GM12801 (cell line): ENCODE measurements around the gene FSTL1.

ENCODE experiments used
- TF ChIP-seq, protein P1 (sequence below): IDR thresholded peaks from one replicate; pipeline ENCODE4 v1.5.1; 2011; ENCODE audit warnings: control low read depth; ENCODE audit not compliant: insufficient read length; ENCODE audit errors: extremely low read depth

Gene FSTL1

DNA sequence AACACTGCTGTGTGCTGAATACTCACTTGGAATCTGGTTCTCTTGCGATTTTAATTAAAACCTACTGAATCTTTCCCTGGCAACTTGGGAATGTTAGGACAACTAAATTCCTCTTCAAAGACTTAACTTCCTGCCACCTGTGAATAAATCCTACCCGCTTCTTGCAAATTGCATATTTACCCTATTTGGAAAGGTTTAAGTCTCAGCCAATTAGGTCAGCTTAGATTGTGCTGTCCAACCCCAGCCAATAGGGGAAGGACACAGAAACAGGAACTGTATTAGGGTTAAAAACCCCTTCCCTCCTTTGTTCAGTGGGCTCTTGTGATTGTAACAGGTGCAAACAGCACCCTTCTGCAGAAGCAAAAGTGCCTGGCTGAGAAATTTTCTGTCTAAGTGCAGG, 38.6 kb upstream of the FSTL1 start:
- TF ChIP-seq, protein P1, sequence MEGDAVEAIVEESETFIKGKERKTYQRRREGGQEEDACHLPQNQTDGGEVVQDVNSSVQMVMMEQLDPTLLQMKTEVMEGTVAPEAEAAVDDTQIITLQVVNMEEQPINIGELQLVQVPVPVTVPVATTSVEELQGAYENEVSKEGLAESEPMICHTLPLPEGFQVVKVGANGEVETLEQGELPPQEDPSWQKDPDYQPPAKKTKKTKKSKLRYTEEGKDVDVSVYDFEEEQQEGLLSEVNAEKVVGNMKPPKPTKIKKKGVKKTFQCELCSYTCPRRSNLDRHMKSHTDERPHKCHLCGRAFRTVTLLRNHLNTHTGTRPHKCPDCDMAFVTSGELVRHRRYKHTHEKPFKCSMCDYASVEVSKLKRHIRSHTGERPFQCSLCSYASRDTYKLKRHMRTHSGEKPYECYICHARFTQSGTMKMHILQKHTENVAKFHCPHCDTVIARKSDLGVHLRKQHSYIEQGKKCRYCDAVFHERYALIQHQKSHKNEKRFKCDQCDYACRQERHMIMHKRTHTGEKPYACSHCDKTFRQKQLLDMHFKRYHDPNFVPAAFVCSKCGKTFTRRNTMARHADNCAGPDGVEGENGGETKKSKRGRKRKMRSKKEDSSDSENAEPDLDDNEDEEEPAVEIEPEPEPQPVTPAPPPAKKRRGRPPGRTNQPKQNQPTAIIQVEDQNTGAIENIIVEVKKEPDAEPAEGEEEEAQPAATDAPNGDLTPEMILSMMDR: no peak

DNA sequence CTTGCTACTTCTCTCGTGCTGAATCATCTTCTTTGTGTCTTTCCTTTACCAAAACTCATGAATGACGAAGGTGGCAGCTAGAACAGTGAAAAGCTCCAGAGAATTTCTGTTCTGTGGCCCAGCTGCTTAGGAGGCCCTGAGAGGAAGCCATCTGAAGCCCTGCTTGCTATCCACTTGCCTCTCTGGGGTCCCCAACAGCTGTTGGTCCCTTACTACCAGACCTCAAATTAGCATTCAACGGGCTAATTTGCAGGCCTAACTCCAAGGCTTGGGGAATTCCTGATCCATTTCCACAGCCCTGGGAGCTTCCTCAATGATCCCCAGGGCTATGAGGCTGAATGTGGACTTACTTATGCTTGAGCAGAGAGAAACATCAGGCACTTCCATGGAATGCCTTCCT, 37.5 kb upstream of the FSTL1 start:
- TF ChIP-seq, protein P1: no peak

DNA sequence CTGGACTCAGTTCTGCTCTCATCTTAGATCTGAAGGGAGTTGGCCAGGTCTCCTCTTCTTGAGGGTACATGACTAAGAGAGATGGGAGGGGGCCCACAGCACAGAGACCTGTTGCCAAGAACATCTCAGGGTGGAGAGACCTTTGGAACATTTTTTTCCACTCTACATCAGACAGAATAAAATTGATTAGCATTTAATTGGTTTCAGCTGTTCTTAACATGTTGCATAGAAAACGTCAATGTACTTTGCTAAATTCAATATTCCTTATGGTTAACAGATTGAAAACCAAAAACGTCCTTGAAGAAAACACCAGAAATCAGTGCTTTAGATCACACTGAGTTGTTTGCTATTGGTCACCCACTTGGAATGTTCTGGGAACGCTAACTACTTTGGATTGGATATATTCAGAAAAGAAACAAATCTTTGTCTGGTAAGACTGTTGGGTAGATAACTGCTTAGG, 36.4 kb upstream of the FSTL1 start:
- TF ChIP-seq, protein P1: no peak

DNA sequence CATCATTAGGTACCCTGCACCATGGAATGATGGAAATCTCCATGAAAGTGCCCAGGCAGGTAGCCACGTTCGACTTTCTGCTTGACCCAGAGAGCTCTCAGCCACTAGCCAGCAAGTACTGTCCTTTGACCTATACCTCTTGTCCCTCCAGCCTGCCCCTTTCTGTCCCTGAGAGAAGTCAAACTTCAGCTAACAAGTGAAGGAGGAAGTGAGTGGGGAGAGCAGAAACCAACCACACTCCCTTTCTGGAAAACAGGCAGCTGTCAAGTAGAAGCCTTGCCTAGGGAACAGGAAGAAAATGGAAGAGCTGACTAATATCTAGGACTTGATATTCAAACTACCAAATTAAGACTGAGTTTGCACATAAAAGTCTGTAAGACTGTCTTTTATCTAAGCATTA, 30.3 kb upstream of the FSTL1 start:
- TF ChIP-seq, protein P1: no peak

DNA sequence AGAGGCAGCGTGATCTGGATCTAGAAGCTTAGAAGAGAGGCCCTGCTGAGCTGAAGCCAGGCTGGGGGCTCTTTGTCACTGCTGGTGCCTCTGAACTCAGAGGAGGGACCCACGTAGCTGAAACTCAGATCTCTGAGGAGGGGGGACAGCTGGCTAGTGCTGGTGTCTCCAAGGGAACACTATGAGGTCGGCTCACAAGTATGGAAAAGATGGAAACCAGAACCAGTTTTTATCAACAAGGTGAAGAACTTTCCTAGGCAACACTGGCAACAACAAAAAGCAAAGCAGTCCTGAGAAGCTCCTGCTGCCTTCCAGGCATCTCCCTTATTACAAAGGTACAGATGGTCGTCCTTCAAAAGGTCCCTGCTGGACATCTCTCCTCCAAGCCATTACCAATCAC, 27.0 kb upstream of the FSTL1 start:
- TF ChIP-seq, protein P1: no peak

DNA sequence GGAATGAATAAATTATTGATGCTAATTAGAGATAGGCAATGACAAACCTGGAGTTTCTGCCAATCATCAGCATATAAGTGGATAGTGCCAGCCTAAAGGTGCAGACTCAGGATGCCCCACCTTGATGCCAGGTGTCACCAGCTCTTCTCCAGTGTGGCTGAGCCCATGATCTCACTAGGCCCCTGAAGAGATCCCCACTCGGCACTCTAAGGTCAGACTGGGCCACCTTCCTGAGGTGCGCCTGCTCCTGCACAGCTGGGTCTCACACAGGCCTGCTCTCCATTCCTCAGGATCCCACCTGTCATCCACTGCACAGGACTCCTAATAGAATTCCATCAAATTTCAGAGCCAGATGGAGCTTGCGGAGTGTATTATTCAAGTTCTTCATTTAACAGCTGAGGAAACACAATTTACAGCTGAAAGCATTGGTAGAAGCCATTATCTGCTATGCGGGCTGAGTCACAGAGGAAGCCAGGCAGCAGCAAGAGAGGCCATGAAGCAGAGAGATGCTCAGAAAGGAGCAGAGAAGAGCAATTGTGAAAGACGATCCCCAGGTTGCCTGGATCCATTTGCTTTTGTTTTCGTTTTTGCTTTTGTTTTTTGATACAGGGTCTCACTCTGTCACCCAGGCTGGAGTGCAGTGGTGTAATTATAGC, 25.1 kb upstream of the FSTL1 start:
- TF ChIP-seq, protein P1: no peak

DNA sequence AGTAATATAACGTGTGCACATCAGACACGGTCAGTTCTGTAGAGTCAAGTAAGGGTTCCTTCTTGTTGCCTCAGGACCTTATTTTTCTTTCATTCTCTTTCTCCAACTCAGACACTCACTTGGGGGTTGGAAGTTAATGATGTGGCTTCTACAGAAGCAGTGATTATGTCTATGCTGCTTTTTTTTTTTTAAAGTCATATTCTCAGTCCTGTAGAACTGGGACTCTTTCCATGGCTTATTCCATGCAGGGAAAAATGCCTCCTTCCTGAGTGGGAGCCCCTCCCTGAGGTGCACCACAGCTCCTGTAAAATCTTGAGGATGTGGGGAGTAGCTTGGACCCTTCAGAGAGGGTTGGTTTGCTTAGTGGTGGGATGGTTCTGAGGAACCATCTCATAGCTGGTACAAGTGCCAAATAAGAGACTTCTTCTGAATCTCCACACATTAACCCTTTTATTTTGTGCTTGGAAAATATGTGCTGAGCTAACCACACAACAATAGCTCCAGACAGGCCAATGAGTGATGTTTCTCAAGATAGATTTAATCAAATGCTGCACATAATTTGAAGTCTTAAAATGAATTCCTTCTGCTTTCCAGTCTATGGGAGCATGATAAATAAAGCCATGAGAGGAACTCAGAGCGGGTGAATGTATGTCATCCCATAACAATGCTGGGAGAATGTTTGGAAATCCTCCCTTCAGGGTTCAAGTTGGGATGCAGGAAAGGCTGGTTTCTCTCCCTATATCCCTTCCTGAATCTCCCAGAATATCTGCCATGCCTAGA, 23.3 kb upstream of the FSTL1 start:
- TF ChIP-seq, protein P1: no peak
